HEK293T (cell line): ENCODE results near the gene KRTAP10-5.

Experiments
- ARNT ChIP-seq: fragments of 450-650 bp; IDR thresholded peaks from 2 replicates; pipeline ENCODE4 v1.6.1; 2017; ENCODE audit warnings: mild to moderate bottlenecking
- BHLHE40 ChIP-seq: fragments of 450-650 bp; IDR thresholded peaks from 2 replicates; pipeline ENCODE4 v1.6.1; 2016; ENCODE audit warnings: mild to moderate bottlenecking, moderate library complexity, borderline replicate concordance
- CTBP1 ChIP-seq: fragments of 450-650 bp; IDR thresholded peaks from 2 replicates; pipeline ENCODE4 v1.6.1; 2016; ENCODE audit warnings: borderline replicate concordance
- ELF4 ChIP-seq: fragments of 450-650 bp; IDR thresholded peaks from 2 replicates; pipeline ENCODE4 v1.6.1; 2017; ENCODE audit warnings: antibody characterized with exemption
- FOXA1 ChIP-seq: fragments of 450-650 bp; IDR thresholded peaks from 2 replicates; pipeline ENCODE4 v1.6.1; 2016; ENCODE audit warnings: mild to moderate bottlenecking
- FOXK2 ChIP-seq: fragments of 450-650 bp; IDR thresholded peaks from 2 replicates; pipeline ENCODE4 v1.6.1; 2016; ENCODE audit warnings: mild to moderate bottlenecking
- FOXM1 ChIP-seq: fragments of 450-650 bp; IDR thresholded peaks from 2 replicates; pipeline ENCODE4 v1.6.1; 2017; ENCODE audit warnings: mild to moderate bottlenecking, borderline replicate concordance
- L3MBTL2 ChIP-seq: fragments of 450-650 bp; conservative IDR thresholded peaks from 2 replicates; pipeline ENCODE4 v1.6.1; 2016; ENCODE audit warnings: mild to moderate bottlenecking
- NFRKB ChIP-seq: fragments of 450-650 bp; IDR thresholded peaks from 2 replicates; pipeline ENCODE4 v1.6.1; 2016; ENCODE audit warnings: mild to moderate bottlenecking, moderate library complexity
- PKNOX1 ChIP-seq: fragments of 450-650 bp; IDR thresholded peaks from 2 replicates; pipeline ENCODE4 v1.6.1; 2016
- SP1 ChIP-seq: fragments of 450-650 bp; IDR thresholded peaks from 2 replicates; pipeline ENCODE4 v1.6.1; 2017
- SUZ12 ChIP-seq: fragments of 450-650 bp; IDR thresholded peaks from 2 replicates; pipeline ENCODE4 v1.6.1; 2016; ENCODE audit warnings: mild to moderate bottlenecking
- TARDBP ChIP-seq: fragments of 450-650 bp; IDR thresholded peaks from 2 replicates; pipeline ENCODE4 v1.6.1; 2016

GRCh38 chr21:44544566-44544965 is 35.8 kb downstream of the KRTAP10-5 start:
- no peak for TF ChIP-seq FOXA1
- no peak for TF ChIP-seq L3MBTL2
- no peak for TF ChIP-seq BHLHE40
- no peak for TF ChIP-seq ELF4
- TF ChIP-seq NFRKB: no peak
- no peak for TF ChIP-seq FOXM1
- no peak for TF ChIP-seq SUZ12
- TF ChIP-seq FOXK2: no peak
- TF ChIP-seq SP1: no peak
- no peak for TF ChIP-seq PKNOX1
- no peak for TF ChIP-seq CTBP1
- TF ChIP-seq TARDBP: no peak
- TF ChIP-seq ARNT: no peak
